PC-9 (cell line): ENCODE measurements around the gene KBTBD6. TPM values are rescaled to one million over a fixed set of nuclear protein-coding genes. Genes with fewer than 3 reads are reported as not detected.

ENCODE experiments used
- BruUV-seq: library from RNA; stranded (reverse); fragments of 400-500 nt; replicated peaks from 2 replicates; lab custom pipeline; 2021; lab: Mats Ljungman, UMichigan
- CTCF ChIA-PET: fragments of 300-600 bp; sonication (Branson Sonifier 250); formaldehyde crosslinking; loops from one replicate; lab custom pipeline; 2022; ENCODE audit warnings: antibody characterized with exemption; lab: Charles Lee
- POLR2A ChIA-PET: fragments of 300-600 bp; sonication (Branson Sonifier 250); formaldehyde crosslinking; loops from one replicate; lab custom pipeline; 2022; ENCODE audit warnings: antibody characterized with exemption; ENCODE audit not compliant: unreplicated experiment; lab: Charles Lee
- DNase-seq, 2 experiments: peaks; one replicate each; pipeline versions ENCODE4 v3.0.0 to v3.0.0-alpha.2; 2015 to 2022; ENCODE audit warnings: mixed read lengths in 1 of 2
- H2AFZ ChIP-seq: fragments of 200-600 bp; sonication (generic); 2 replicates; pipeline ENCODE4 v1.8.1; 2017; ENCODE audit warnings: antibody characterized with exemption
- H3F3A ChIP-seq: fragments of 200-600 bp; sonication (generic); 2 replicates; pipeline ENCODE4 v1.8.1; 2017; ENCODE audit warnings: antibody characterized with exemption, mild to moderate bottlenecking, low read depth; ENCODE audit not compliant: insufficient read depth
- H3K27ac ChIP-seq: fragments of 200-600 bp; sonication (generic); 2 replicates; pipeline ENCODE4 v1.6.1; 2016; ENCODE audit warnings: mixed run types
- H3K27me3 ChIP-seq: fragments of 200-600 bp; sonication (generic); 2 replicates; pipeline ENCODE4 v1.6.1; 2016; ENCODE audit warnings: low read depth, mixed run types; ENCODE audit not compliant: insufficient read depth
- H3K36me3 ChIP-seq: fragments of 200-600 bp; sonication (generic); 2 replicates; pipeline ENCODE4 v1.6.1; 2016; ENCODE audit warnings: low read depth, mixed run types
- H3K4me1 ChIP-seq: fragments of 200-600 bp; sonication (generic); replicated peaks from 2 replicates; pipeline ENCODE4 v1.6.1; 2016; ENCODE audit warnings: mixed run types; ENCODE audit not compliant: insufficient read depth
- H3K4me2 ChIP-seq: fragments of 200-600 bp; sonication (generic); 2 replicates; pipeline ENCODE4 v1.6.1; 2017; ENCODE audit warnings: mixed run types
- H3K4me3 ChIP-seq: fragments of 200-600 bp; sonication (generic); 2 replicates; pipeline ENCODE4 v1.6.1; 2016; ENCODE audit warnings: mixed run types
- H3K79me2 ChIP-seq: fragments of 200-600 bp; sonication (generic); 2 replicates; pipeline ENCODE4 v1.6.1; 2017; ENCODE audit warnings: low read depth, mixed run types
- H3K9me2 ChIP-seq: fragments of 200-600 bp; sonication (generic); 2 replicates; pipeline ENCODE4 v1.8.1; 2017; ENCODE audit warnings: mild to moderate bottlenecking; ENCODE audit not compliant: insufficient read depth
- H3K9me3 ChIP-seq: fragments of 200-600 bp; sonication (generic); 2 replicates; pipeline ENCODE4 v1.8.1; 2016; ENCODE audit warnings: low read depth; ENCODE audit not compliant: insufficient read depth
- H4K20me1 ChIP-seq: fragments of 200-600 bp; sonication (generic); 2 replicates; pipeline ENCODE4 v1.8.1; 2017; ENCODE audit not compliant: insufficient read depth
- EZH2 ChIP-seq: fragments of 200-600 bp; sonication (generic); IDR thresholded peaks from 2 replicates; pipeline ENCODE4 v1.8.0; 2017; ENCODE audit warnings: antibody characterized with exemption, low read depth
- intact Hi-C: fragments of 100-400 bp; cut with micrococcal nuclease; formaldehyde crosslinking; loops from one replicate; pipeline ENCODE4 v1.10.0; 2022; ENCODE audit not compliant: unreplicated experiment
- total RNA-seq: library from RNA; stranded (reverse); gene quantifications from 2 replicates; pipeline ENCODE4 v1.2.3, GENCODE V29; 2021
- TF ChIP-seq, protein P1 (sequence below): fragments of 200-600 bp; sonication (generic); conservative IDR thresholded peaks from 2 replicates; pipeline ENCODE4 v1.6.1; 2017; ENCODE audit warnings: mixed run types, antibody characterized with exemption, mild to moderate bottlenecking, moderate library complexity

The KBTBD6 gene
- total RNA-seq, 1 experiment from 2014 or later: 4.3 TPM

GRCh38 chr13:41159174-41159573 is 26.6 kb upstream of the KBTBD6 start:
- ChIA-PET CTCF (no interaction called here), POLR2A (no interaction called here)
- H3K4me1 ChIP-seq: no peaks in the 10 kb centered on the region
- no peak overlapping the region for H3K4me2 ChIP-seq
- H3K9me2 ChIP-seq: no peaks in the 10 kb centered on the region
- intact Hi-C loops: no loop called here
- no peak overlapping the region for H3K27ac ChIP-seq
- TF ChIP-seq, protein P1, sequence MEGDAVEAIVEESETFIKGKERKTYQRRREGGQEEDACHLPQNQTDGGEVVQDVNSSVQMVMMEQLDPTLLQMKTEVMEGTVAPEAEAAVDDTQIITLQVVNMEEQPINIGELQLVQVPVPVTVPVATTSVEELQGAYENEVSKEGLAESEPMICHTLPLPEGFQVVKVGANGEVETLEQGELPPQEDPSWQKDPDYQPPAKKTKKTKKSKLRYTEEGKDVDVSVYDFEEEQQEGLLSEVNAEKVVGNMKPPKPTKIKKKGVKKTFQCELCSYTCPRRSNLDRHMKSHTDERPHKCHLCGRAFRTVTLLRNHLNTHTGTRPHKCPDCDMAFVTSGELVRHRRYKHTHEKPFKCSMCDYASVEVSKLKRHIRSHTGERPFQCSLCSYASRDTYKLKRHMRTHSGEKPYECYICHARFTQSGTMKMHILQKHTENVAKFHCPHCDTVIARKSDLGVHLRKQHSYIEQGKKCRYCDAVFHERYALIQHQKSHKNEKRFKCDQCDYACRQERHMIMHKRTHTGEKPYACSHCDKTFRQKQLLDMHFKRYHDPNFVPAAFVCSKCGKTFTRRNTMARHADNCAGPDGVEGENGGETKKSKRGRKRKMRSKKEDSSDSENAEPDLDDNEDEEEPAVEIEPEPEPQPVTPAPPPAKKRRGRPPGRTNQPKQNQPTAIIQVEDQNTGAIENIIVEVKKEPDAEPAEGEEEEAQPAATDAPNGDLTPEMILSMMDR: no peak
- no peak for TF ChIP-seq EZH2
- no peaks in the 10 kb centered on the region for H3K9me3 ChIP-seq
- no peak overlapping the region for H3K4me3 ChIP-seq
- H3K36me3 ChIP-seq: no peaks in the 10 kb centered on the region
- no peaks in the 10 kb centered on the region for H3F3A ChIP-seq
- H3K79me2 ChIP-seq: no peaks in the 10 kb centered on the region
- DNase-seq: no peak
- no peaks in the 10 kb centered on the region for H3K27me3 ChIP-seq
- no TSS peak for BruUV-seq
- H4K20me1 ChIP-seq: no peaks in the 10 kb centered on the region
- no peak overlapping the region for H2AFZ ChIP-seq

GRCh38 chr13:41157048-41157717 is 24.6 kb upstream of the KBTBD6 start:
- TF ChIP-seq, protein P1: no peak
- TF ChIP-seq EZH2: no peak
- Histone ChIP-seq H3K4me2 (no peak overlapping the region), H3K27ac (no peak overlapping the region), H3K9me2 (no peaks in the 10 kb centered on the region), H3K4me1 (no peaks in the 10 kb centered on the region), H3K27me3 (no peaks in the 10 kb centered on the region), H2AFZ (no peak overlapping the region), H3K9me3 (no peaks in the 10 kb centered on the region), H4K20me1 (no peaks in the 10 kb centered on the region), H3F3A (no peaks in the 10 kb centered on the region), H3K4me3 (no peak overlapping the region), H3K36me3 (no peaks in the 10 kb centered on the region), H3K79me2 (no peaks in the 10 kb centered on the region)
- ChIA-PET POLR2A (no interaction called here), CTCF (no interaction called here)
- intact Hi-C loops: no loop called here
- no TSS peak for BruUV-seq
- no peak for DNase-seq

DNA sequence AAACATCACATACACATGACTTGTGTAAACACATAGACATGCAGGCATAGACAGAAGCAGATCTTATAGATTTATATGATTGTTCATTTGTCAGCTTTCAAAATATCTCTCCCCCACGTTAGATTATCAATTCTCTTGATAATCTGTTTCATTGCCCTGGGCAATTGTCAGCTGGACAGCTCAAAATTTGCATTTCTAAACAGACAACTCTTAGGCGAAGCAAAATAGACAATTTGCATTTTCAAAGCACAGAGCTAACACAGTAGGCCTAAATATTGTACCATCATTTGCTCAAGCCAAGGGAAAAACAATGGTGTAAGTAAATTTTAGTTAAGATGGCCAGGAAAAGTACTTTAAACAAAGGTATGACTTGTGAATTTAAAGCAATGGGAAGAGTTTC is 24.0 kb upstream of the KBTBD6 start:
- H3K79me2 ChIP-seq: no peaks in the 10 kb centered on the region
- no peaks in the 10 kb centered on the region for H3K36me3 ChIP-seq
- no TSS peak for BruUV-seq
- no peaks in the 10 kb centered on the region for H3K27me3 ChIP-seq
- ChIA-PET CTCF (no interaction called here), POLR2A (no interaction called here)
- H3K4me2 ChIP-seq: no peak overlapping the region
- H3K9me2 ChIP-seq: no peaks in the 10 kb centered on the region
- no peaks in the 10 kb centered on the region for H3K9me3 ChIP-seq
- intact Hi-C loops: no loop called here
- no peak overlapping the region for H3K4me3 ChIP-seq
- TF ChIP-seq, protein P1: no peak
- no peak for TF ChIP-seq EZH2
- no peak overlapping the region for H2AFZ ChIP-seq
- H3F3A ChIP-seq: no peaks in the 10 kb centered on the region
- DNase-seq: no peak
- H3K27ac ChIP-seq: no peak overlapping the region
- no peaks in the 10 kb centered on the region for H3K4me1 ChIP-seq
- no peaks in the 10 kb centered on the region for H4K20me1 ChIP-seq
